GM19324 (cell line): ENCODE measurements around the gene STK25.
A peak's percentile ranks its signal among the peaks of the same experiment; 100 is the strongest.
"Not testable (repeated sequence)": the region's sequence is repeated elsewhere in the genome, so short reads cannot be mapped to it uniquely, and the experiment has no call there.

Source experiments
- ATAC-seq: cut with Tn5 transposase; IDR thresholded peaks from one replicate; pipeline ENCODE4 v1.9.1; 2021; ENCODE audit warnings: mild to moderate bottlenecking, moderate library complexity; ENCODE audit not compliant: unreplicated experiment, low FRiP score

Gene STK25

GRCh38 chr2:241469746-241470145 lies 38.6 kb downstream of the STK25 start:
- no peak for ATAC-seq

GRCh38 chr2:241468476-241468781 lies 40.0 kb downstream of the STK25 start:
- ATAC-seq, result no peak

- no peak for ATAC-seq
Measured at GRCh38 chr2:241467777-241468475, 40.5 kb downstream of the STK25 start.

- no peak for ATAC-seq
Measured at GRCh38 chr2:241466230-241466629, 42.2 kb downstream of the STK25 start.

GRCh38 chr2:241465543-241465942 lies 42.8 kb downstream of the STK25 start:
- no peak for ATAC-seq

- no peak for ATAC-seq
Measured at GRCh38 chr2:241463276-241464135, 44.9 kb downstream of the STK25 start.

- ATAC-seq, result no peak
Measured at GRCh38 chr2:241461693-241462677, 46.4 kb downstream of the STK25 start.

- no peak for ATAC-seq
Measured at GRCh38 chr2:241460631-241461030, 47.8 kb downstream of the STK25 start.

GRCh38 chr2:241459520-241459919 lies 48.9 kb downstream of the STK25 start:
- no peak for ATAC-seq

GRCh38 chr2:241458687-241459086 lies 49.7 kb downstream of the STK25 start:
- ATAC-seq, result no peak

GRCh38 chr2:241456546-241456945 lies 51.8 kb downstream of the STK25 start:
- ATAC-seq, result no peak

GRCh38 chr2:241454837-241455485 lies 53.4 kb downstream of the STK25 start:
- no peak for ATAC-seq

GRCh38 chr2:241453919-241454318 lies 54.5 kb downstream of the STK25 start:
- ATAC-seq, result not testable (repeated sequence)

GRCh38 chr2:241451840-241452506 lies 56.4 kb downstream of the STK25 start:
- no peak for ATAC-seq

GRCh38 chr2:241450092-241450491 lies 58.3 kb downstream of the STK25 start:
- not testable (repeated sequence) for ATAC-seq

- ATAC-seq, result no peak
Measured at GRCh38 chr2:241445426-241445825, 63.0 kb downstream of the STK25 start.

GRCh38 chr2:241443486-241444223 lies 64.7 kb downstream of the STK25 start:
- peak; percentile 61 for ATAC-seq
